Esophagus (tissue), 2 donors: Measurements from ENCODE around the gene ACVR1. TPM values are rescaled to one million over a fixed set of nuclear protein-coding genes. Genes with fewer than 3 reads are reported as not detected.

ENCODE experiments used
- H3K27ac ChIP-seq, 2 donors: one replicate each; pipeline ENCODE4 v1.5.1; 2013; ENCODE audit warnings: low read depth in 2 of 2, mild to moderate bottlenecking in 2 of 2, inconsistent platforms in 1 of 2, low read length in 1 of 2, moderate library complexity in 1 of 2
- H3K27me3 ChIP-seq, 2 donors: one replicate each; pipeline ENCODE4 v1.6.1; 2013; ENCODE audit warnings: low read length in 2 of 2, control low read depth in 1 of 2, mild to moderate bottlenecking in 1 of 2; ENCODE audit not compliant: insufficient read depth in 2 of 2, control insufficient read depth in 1 of 2
- H3K36me3 ChIP-seq, 2 donors: one replicate each; pipeline ENCODE4 v1.6.1; 2013; ENCODE audit warnings: low read length in 1 of 2; ENCODE audit not compliant: control insufficient read depth in 2 of 2, insufficient read depth in 2 of 2
- H3K4me1 ChIP-seq, 2 donors: one replicate each; pipeline ENCODE4 v1.6.1; 2013; ENCODE audit warnings: low read length in 1 of 2; ENCODE audit not compliant: control insufficient read depth in 2 of 2, insufficient read depth in 2 of 2
- H3K4me3 ChIP-seq, 2 donors: one replicate each; pipeline ENCODE4 v1.5.1; 2013; ENCODE audit warnings: low read length in 2 of 2, mild to moderate bottlenecking in 2 of 2, low read depth in 1 of 2, moderate library complexity in 1 of 2
- H3K9me3 ChIP-seq, 2 donors: one replicate each; pipeline ENCODE4 v1.6.1; 2013; ENCODE audit warnings: mild to moderate bottlenecking in 2 of 2, low read depth in 1 of 2, low read length in 1 of 2, moderate library complexity in 1 of 2; ENCODE audit not compliant: control insufficient read depth in 2 of 2, insufficient read depth in 1 of 2
- WGBS, 2 donors: extraction: QIAGEN DNeasy Blood & Tissue Kit; methylation state at CpG; one replicate each; pipeline ENCODE4 v1.1.7; 2013; 5-methylcytosine and 5-hydroxymethylcytosine counted together
- polyA plus RNA-seq, 2 donors: library from polyadenylated mRNA; stranded (reverse); fragments of 200-250 nt; gene quantifications; one replicate each; pipeline ENCODE4 v1.2.3, GENCODE V29; 2013
- donor health status: healthy with polysubstance abuse.
- donor health status: Bipolar disorder and iron deficiency.

The ACVR1 gene
- polyA plus RNA-seq, 2 donors, result 1.8 to 5.9 TPM

DNA sequence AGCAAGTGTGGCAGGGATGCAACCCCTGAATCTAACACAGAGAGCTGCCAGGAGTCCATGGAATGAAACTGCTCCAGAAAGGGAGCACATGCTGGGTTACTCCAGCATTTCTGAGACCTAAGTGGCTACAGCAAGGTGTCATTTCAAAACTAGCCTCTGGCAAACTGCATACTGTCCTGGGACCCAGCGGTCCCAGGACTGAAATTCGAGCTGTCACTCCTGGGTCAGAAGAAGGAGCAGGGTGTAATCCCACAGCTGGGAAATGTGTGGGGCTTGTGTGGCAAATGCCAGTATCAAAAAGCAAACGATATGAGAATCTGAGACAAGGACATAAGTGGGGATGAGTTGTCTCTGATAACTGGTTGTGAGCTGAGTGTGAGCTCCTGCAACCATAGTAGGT, 177.1 kb downstream of the ACVR1 start:
- no peaks in the 10 kb centered on the region for H3K27me3 ChIP-seq
- no peaks in the 10 kb centered on the region for H3K36me3 ChIP-seq
- H3K4me3 ChIP-seq, result no peak overlapping the region
- H3K9me3 ChIP-seq, result peaks cover 0 to 3% of the 10 kb centered on the region in 2 donors
- H3K4me1 ChIP-seq, result no peaks in the 10 kb centered on the region
- WGBS, 2 donors, result 79 to 83% methylated on average over 3 of the region's 3 CpGs
- no peak overlapping the region for H3K27ac ChIP-seq

- Histone ChIP-seq H3K27ac (no peak overlapping the region), H3K4me3 (no peak overlapping the region), H3K36me3 (no peaks in the 10 kb centered on the region), H3K27me3 (no peaks in the 10 kb centered on the region), H3K4me1 (no peaks in the 10 kb centered on the region), H3K9me3 (peaks cover 0 to 3% of the 10 kb centered on the region in 2 donors)
- 62 to 68% methylated on average over 1 of the region's 1 CpG for WGBS, 2 donors
Measured at GRCh38 chr2:157698430-157698829, 177.7 kb downstream of the ACVR1 start.

GRCh38 chr2:157696036-157696435, 180.1 kb downstream of the ACVR1 start:
- Histone ChIP-seq H3K27me3 (no peaks in the 10 kb centered on the region), H3K9me3 (peaks cover 0 to 3% of the 10 kb centered on the region in 2 donors), H3K4me1 (no peaks in the 10 kb centered on the region), H3K36me3 (no peaks in the 10 kb centered on the region), H3K27ac (no peak overlapping the region), H3K4me3 (no peak overlapping the region)
- 82 to 83% methylated on average over 3 of the region's 3 CpGs for WGBS, 2 donors

DNA sequence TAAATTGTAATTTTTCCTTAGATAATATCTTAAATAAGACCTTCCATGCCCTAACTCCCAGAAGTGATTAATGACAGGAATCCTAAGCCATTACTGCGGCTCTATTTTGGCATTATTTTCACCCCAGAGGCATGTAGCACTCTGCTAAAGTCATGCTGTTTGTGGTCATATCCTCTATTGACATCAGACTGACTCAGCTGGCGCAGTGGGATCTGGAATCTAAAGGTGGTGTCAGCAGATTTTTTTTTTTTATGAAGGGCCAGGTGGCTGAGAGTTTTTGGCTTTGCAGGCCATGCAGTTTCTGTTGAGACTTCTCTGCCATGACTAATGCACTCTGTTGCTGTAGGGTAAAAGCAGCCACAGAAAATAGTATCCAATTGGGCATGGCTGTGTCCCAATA, 183.4 kb downstream of the ACVR1 start:
- H3K4me3 ChIP-seq, result no peak overlapping the region
- no peaks in the 10 kb centered on the region for H3K36me3 ChIP-seq
- no peak overlapping the region for H3K27ac ChIP-seq
- WGBS, 2 donors, result 45 to 67% methylated on average over 2 of the region's 2 CpGs
- H3K9me3 ChIP-seq, result no peaks in the 10 kb centered on the region
- H3K27me3 ChIP-seq, result no peaks in the 10 kb centered on the region
- H3K4me1 ChIP-seq, result no peaks in the 10 kb centered on the region

DNA sequence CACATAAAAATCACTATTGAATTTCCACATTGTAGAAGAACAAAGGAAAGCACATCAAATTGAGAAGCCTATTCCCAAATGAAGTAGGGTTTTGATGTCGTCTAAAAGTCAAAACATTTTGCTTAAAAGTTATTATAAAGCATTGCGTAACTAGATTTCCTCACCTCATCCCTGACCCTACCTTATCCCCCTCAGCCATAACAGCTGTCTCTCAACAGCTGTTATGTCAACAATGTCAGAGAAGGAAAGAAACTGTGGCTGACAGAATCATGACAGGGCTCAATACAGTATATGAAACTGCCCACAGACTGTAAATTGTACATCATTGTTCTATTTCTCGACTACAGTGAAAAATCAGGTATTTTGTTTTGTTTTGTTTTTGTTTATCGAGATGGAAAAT, 184.4 kb downstream of the ACVR1 start:
- H3K36me3 ChIP-seq, result no peaks in the 10 kb centered on the region
- no peak overlapping the region for H3K27ac ChIP-seq
- H3K9me3 ChIP-seq, result no peaks in the 10 kb centered on the region
- no peaks in the 10 kb centered on the region for H3K4me1 ChIP-seq
- H3K4me3 ChIP-seq, result no peak overlapping the region
- H3K27me3 ChIP-seq, result no peaks in the 10 kb centered on the region
- WGBS, 2 donors, result 78 to 80% methylated on average over 4 of the region's 4 CpGs

DNA sequence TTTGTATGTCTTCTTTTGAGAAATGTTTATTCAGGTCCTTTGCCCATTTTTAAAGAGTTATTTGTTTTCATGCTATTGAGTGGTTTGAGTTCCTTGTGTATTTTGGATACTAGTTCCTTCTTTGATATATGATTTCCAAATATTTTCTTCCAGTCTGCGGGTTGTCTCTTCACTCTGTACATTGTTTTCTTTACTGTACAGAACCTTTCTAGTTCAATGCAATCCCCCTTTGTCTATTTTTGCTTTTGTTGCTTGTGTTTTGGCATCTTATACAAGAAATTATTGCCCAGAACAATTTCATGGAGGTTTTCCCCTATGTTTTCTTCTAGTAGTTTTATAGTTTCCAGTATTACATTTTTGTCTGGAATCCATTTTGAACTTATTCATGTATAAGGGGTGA, 185.0 kb downstream of the ACVR1 start:
- no peaks in the 10 kb centered on the region for H3K9me3 ChIP-seq
- WGBS, 2 donors, result 79 to 86% methylated on average over 1 of the region's 1 CpG
- H3K4me1 ChIP-seq, result no peaks in the 10 kb centered on the region
- H3K36me3 ChIP-seq, result no peaks in the 10 kb centered on the region
- no peak overlapping the region for H3K4me3 ChIP-seq
- no peak overlapping the region for H3K27ac ChIP-seq
- H3K27me3 ChIP-seq, result no peaks in the 10 kb centered on the region

Other genes with a start within 250 kb of the ACVR1 start
- under 1 TPM; 0.06 TPM for gene ACVR1C, start 247.5 kb downstream of the ACVR1 start, polyA plus RNA-seq
- gene UPP2, start 225.5 kb upstream of the ACVR1 start, polyA plus RNA-seq, result not detected